Common myeloid progenitor, CD34-positive (primary cell): ENCODE measurements around the gene TENM3.
A peak's percentile ranks its signal among the peaks of the same experiment; 100 is the strongest.

ENCODE experiments used
- CTCF ChIA-PET: fragments of 350-600 bp; sonication (Branson Sonifier 250); formaldehyde crosslinking; loops from one replicate; lab custom pipeline; 2021; ENCODE audit warnings: antibody characterized with exemption; lab: Charles Lee
- POLR2A ChIA-PET: fragments of 350-600 bp; sonication (Branson Sonifier 250); formaldehyde crosslinking; loops from one replicate; lab custom pipeline; 2021; ENCODE audit warnings: antibody characterized with exemption; lab: Charles Lee
- DNase-seq, 3 donors: peaks; one replicate each; pipeline versions ENCODE4 v3.0.0 to v3.0.0-alpha.2; 2013
- H3K27ac ChIP-seq, 2 experiments: 1 replicate in 1 of 2; 2 replicates in 1 of 2; pipeline ENCODE4 v1.7.0; 2013; ENCODE audit warnings: inconsistent platforms in 2 of 2, low read length in 2 of 2, mild to moderate bottlenecking in 2 of 2, low read depth in 1 of 2, moderate library complexity in 1 of 2; ENCODE audit not compliant: severe bottlenecking in 2 of 2, insufficient read depth in 1 of 2, poor library complexity in 1 of 2
- H3K27me3 ChIP-seq, 5 experiments: replicated peaks in 2 of 5; 1 replicate in 3 of 5; 2 replicates in 2 of 5; pipeline versions ENCODE4 v1.6.1 to v1.7.0; 2013; ENCODE audit warnings: low read length in 4 of 5, mild to moderate bottlenecking in 2 of 5, moderate library complexity in 2 of 5, inconsistent platforms in 1 of 5; ENCODE audit not compliant: insufficient read depth in 5 of 5, control insufficient read depth in 4 of 5
- H3K36me3 ChIP-seq, 4 experiments: 1 replicate in 2 of 4; 2 replicates in 2 of 4; pipeline versions ENCODE4 v1.6.1 to v1.7.0; 2013; ENCODE audit warnings: low read length in 3 of 4, control low read depth in 1 of 4, mild to moderate bottlenecking in 1 of 4; ENCODE audit not compliant: control insufficient read depth in 4 of 4, insufficient read depth in 4 of 4
- H3K4me1 ChIP-seq, 4 experiments: 1 replicate in 3 of 4; 2 replicates in 1 of 4; pipeline versions ENCODE4 v1.6.1 to v1.7.1; 2013; ENCODE audit warnings: low read length in 3 of 4, mild to moderate bottlenecking in 3 of 4, control low read depth in 1 of 4, inconsistent platforms in 1 of 4, moderate library complexity in 1 of 4; ENCODE audit not compliant: control insufficient read depth in 4 of 4, insufficient read depth in 4 of 4; ENCODE audit errors: control extremely low read depth in 1 of 4
- H3K4me3 ChIP-seq, 7 experiments: 1 replicate in 4 of 7; 2 replicates in 3 of 7; pipeline versions ENCODE4 v1.5.1 to v1.7.0; 2013; ENCODE audit warnings: mild to moderate bottlenecking in 7 of 7, low read length in 6 of 7, moderate library complexity in 6 of 7, inconsistent platforms in 2 of 7, low read depth in 2 of 7, control low read depth in 1 of 7; ENCODE audit not compliant: insufficient read depth in 4 of 7, control insufficient read depth in 1 of 7; ENCODE audit errors: extremely low read depth in 1 of 7
- H3K9me3 ChIP-seq, 5 experiments: 1 replicate in 4 of 5; 2 replicates in 1 of 5; pipeline versions ENCODE4 v1.6.1 to v1.7.1; 2013; ENCODE audit warnings: low read length in 4 of 5, mild to moderate bottlenecking in 2 of 5, inconsistent platforms in 1 of 5, low read depth in 1 of 5, moderate library complexity in 1 of 5; ENCODE audit not compliant: control insufficient read depth in 4 of 5, insufficient read depth in 2 of 5; ENCODE audit errors: control extremely low read depth in 1 of 5
- WGBS: methylation state at CpG from one replicate; pipeline ENCODE4 v1.1.5; 2013; ENCODE audit not compliant: insufficient coverage; 5-methylcytosine and 5-hydroxymethylcytosine counted together

Gene TENM3

GRCh38 chr4:182478475-182478874, 235.3 kb downstream of the TENM3 start:
- Histone ChIP-seq H3K27me3 (peaks cover 0 to 2% (median 0%) of the 10 kb centered on the region in 5 experiments), H3K4me1 (no peaks in the 10 kb centered on the region), H3K4me3 (no peak overlapping the region), H3K36me3 (no peaks in the 10 kb centered on the region), H3K27ac (no peak overlapping the region), H3K9me3 (no peaks in the 10 kb centered on the region)
- ChIA-PET POLR2A (no interaction called here), CTCF (interaction anchor here (0.6 kb wide), 1 partner anchor 327 kb away, joined by 3 read pairs; no protein-coding TSS in a partner anchor)
- DNase-seq: peak; percentile 25 to 61 (median 59)
- no CpG with 5 or more reads among the region's 1 CpG for WGBS

- Histone ChIP-seq H3K4me1 (no peaks in the 10 kb centered on the region), H3K9me3 (peaks cover 0 to 6% (median 2%) of the 10 kb centered on the region in 5 experiments), H3K27ac (no peak overlapping the region), H3K36me3 (no peaks in the 10 kb centered on the region), H3K27me3 (no peaks in the 10 kb centered on the region), H3K4me3 (no peak overlapping the region)
- DNase-seq: no peak
- POLR2A ChIA-PET: no interaction called here
- CTCF ChIA-PET: no interaction called here
- 100% methylated on average over 3 of the region's 6 CpGs for WGBS
Observed at GRCh38 chr4:182483685-182484084, 240.5 kb downstream of the TENM3 start.

- 97% methylated on average over 6 of the region's 7 CpGs for WGBS
- Histone ChIP-seq H3K27ac (no peak overlapping the region), H3K27me3 (no peaks in the 10 kb centered on the region), H3K4me3 (no peak overlapping the region), H3K36me3 (no peaks in the 10 kb centered on the region), H3K9me3 (peaks cover 0 to 6% (median 2%) of the 10 kb centered on the region in 5 experiments), H3K4me1 (peaks cover 0 to 2% (median 0%) of the 10 kb centered on the region in 4 experiments)
- ChIA-PET CTCF (no interaction called here), POLR2A (no interaction called here)
- peak; percentile 2 to 47 (median 18) for DNase-seq
Observed at GRCh38 chr4:182486881-182487280, 243.7 kb downstream of the TENM3 start.

- ChIA-PET POLR2A (no interaction called here), CTCF (no interaction called here)
- Histone ChIP-seq H3K4me3 (no peak overlapping the region), H3K36me3 (no peaks in the 10 kb centered on the region), H3K27ac (no peak overlapping the region), H3K27me3 (no peaks in the 10 kb centered on the region), H3K9me3 (peaks cover 0 to 6% (median 2%) of the 10 kb centered on the region in 5 experiments), H3K4me1 (peaks cover 0 to 9% (median 4%) of the 10 kb centered on the region in 4 experiments)
- no peak for DNase-seq
- WGBS: no CpG with 5 or more reads among the region's 2 CpGs
Observed at GRCh38 chr4:182488896-182489295, 245.7 kb downstream of the TENM3 start.

GRCh38 chr4:182489607-182490006, 246.4 kb downstream of the TENM3 start:
- no peak overlapping the region for H3K27ac ChIP-seq
- peaks cover 0 to 6% (median 2%) of the 10 kb centered on the region in 5 experiments for H3K9me3 ChIP-seq
- CTCF ChIA-PET: no interaction called here
- no peak for DNase-seq
- WGBS: 100% methylated on average over 2 of the region's 2 CpGs
- H3K36me3 ChIP-seq: no peaks in the 10 kb centered on the region
- no peak overlapping the region for H3K4me3 ChIP-seq
- POLR2A ChIA-PET: no interaction called here
- H3K4me1 ChIP-seq: peaks cover 0 to 9% (median 4%) of the 10 kb centered on the region in 4 experiments
- H3K27me3 ChIP-seq: no peaks in the 10 kb centered on the region

- Histone ChIP-seq H3K27ac (no peak overlapping the region), H3K4me3 (no peak overlapping the region), H3K36me3 (no peaks in the 10 kb centered on the region), H3K4me1 (peaks cover 0 to 9% (median 4%) of the 10 kb centered on the region in 4 experiments), H3K27me3 (no peaks in the 10 kb centered on the region), H3K9me3 (peaks cover 0 to 4% (median 2%) of the 10 kb centered on the region in 5 experiments)
- ChIA-PET POLR2A (no interaction called here), CTCF (interaction anchor here (1.9 kb wide), 1 partner anchor 12 kb away, joined by 5 read pairs; no protein-coding TSS in a partner anchor)
- no peak for DNase-seq
Observed at GRCh38 chr4:182491719-182492118, 248.5 kb downstream of the TENM3 start.

GRCh38 chr4:182492423-182492822, 249.2 kb downstream of the TENM3 start:
- peak overlapping the region in 1 of 7 experiments; percentile 55 for H3K4me3 ChIP-seq
- ChIA-PET CTCF (interaction anchor here (1.9 kb wide), 1 partner anchor 13 kb away, joined by 5 read pairs; no protein-coding TSS in a partner anchor), POLR2A (no interaction called here)
- H3K27me3 ChIP-seq: no peaks in the 10 kb centered on the region
- 0% methylated on average over 1 of the region's 3 CpGs for WGBS
- peaks cover 0 to 9% (median 4%) of the 10 kb centered on the region in 4 experiments for H3K4me1 ChIP-seq
- no peaks in the 10 kb centered on the region for H3K9me3 ChIP-seq
- peak in 2 of 3 donors; percentile 13 to 14 for DNase-seq
- H3K27ac ChIP-seq: no peak overlapping the region
- H3K36me3 ChIP-seq: no peaks in the 10 kb centered on the region
